TTC549 (cell line): ENCODE measurements around the gene ZFP64.
"Not testable (repeated sequence)": the region's sequence is repeated elsewhere in the genome, so short reads cannot be mapped to it uniquely, and the experiment has no call there.

Source experiments
- FAIRE-seq: peaks from 2 replicates; lab custom pipeline; 2012; peaks lifted over from hg19 to GRCh38; lab: Jason Lieb, UNC

The ZFP64 gene

GRCh38 chr20:52201395-52201794 is 9.8 kb upstream of the ZFP64 start:
- no peak for FAIRE-seq

GRCh38 chr20:52200870-52201269 is 9.3 kb upstream of the ZFP64 start:
- FAIRE-seq = no peak

- no peak for FAIRE-seq
These were observed 5.3 kb upstream of the ZFP64 start for GRCh38 chr20:52196845-52197244.

GRCh38 chr20:52193886-52194545 is 2.4 kb upstream of the ZFP64 start:
- no peak for FAIRE-seq

- no peak for FAIRE-seq
These were observed 1.6 kb upstream of the ZFP64 start for GRCh38 chr20:52193133-52193532.

- not testable (repeated sequence) for FAIRE-seq
These were observed 1.1 kb upstream of the ZFP64 start for GRCh38 chr20:52192719-52193007.

- no peak for FAIRE-seq
These were observed 538 bp upstream of the ZFP64 start for GRCh38 chr20:52191916-52192718.

- no peak for FAIRE-seq
These were observed 995 bp downstream of the ZFP64 start for GRCh38 chr20:52190437-52191131.

GRCh38 chr20:52181766-52182165 is 9.8 kb downstream of the ZFP64 start:
- FAIRE-seq = no peak

- no peak for FAIRE-seq
These were observed 11.3 kb downstream of the ZFP64 start for GRCh38 chr20:52180180-52180840.

- no peak for FAIRE-seq
These were observed 12.0 kb downstream of the ZFP64 start for GRCh38 chr20:52179331-52180179.

GRCh38 chr20:52178691-52179090 is 12.9 kb downstream of the ZFP64 start:
- no peak for FAIRE-seq

GRCh38 chr20:52175840-52176239 is 15.7 kb downstream of the ZFP64 start:
- no peak for FAIRE-seq

- no peak for FAIRE-seq
These were observed 19.1 kb downstream of the ZFP64 start for GRCh38 chr20:52172392-52173047.

GRCh38 chr20:52171025-52171424 is 20.6 kb downstream of the ZFP64 start:
- FAIRE-seq = no peak

- no peak for FAIRE-seq
These were observed 23.5 kb downstream of the ZFP64 start for GRCh38 chr20:52168116-52168515.

- no peak for FAIRE-seq
These were observed 24.2 kb downstream of the ZFP64 start for GRCh38 chr20:52167232-52167840.

- FAIRE-seq = no peak
These were observed 25.4 kb downstream of the ZFP64 start for GRCh38 chr20:52166150-52166549.

- no peak for FAIRE-seq
These were observed 30.9 kb downstream of the ZFP64 start for GRCh38 chr20:52160621-52161204.

GRCh38 chr20:52160049-52160570 is 31.5 kb downstream of the ZFP64 start:
- no peak for FAIRE-seq
